Measurements from ENCODE around the gene CPSF4L. TPM values are rescaled to one million over a fixed set of nuclear protein-coding genes. Genes with fewer than 3 reads are reported as not detected.
A peak's percentile ranks its signal among the peaks of the same experiment; 100 is the strongest.

Gene CPSF4L
- total and polyA plus RNA-seq, 2 of the 13 experiments (the other 11 are each of a cell fraction or from before 2014, with no cell fraction given), result 0.73 to 1.6 TPM

DNA sequence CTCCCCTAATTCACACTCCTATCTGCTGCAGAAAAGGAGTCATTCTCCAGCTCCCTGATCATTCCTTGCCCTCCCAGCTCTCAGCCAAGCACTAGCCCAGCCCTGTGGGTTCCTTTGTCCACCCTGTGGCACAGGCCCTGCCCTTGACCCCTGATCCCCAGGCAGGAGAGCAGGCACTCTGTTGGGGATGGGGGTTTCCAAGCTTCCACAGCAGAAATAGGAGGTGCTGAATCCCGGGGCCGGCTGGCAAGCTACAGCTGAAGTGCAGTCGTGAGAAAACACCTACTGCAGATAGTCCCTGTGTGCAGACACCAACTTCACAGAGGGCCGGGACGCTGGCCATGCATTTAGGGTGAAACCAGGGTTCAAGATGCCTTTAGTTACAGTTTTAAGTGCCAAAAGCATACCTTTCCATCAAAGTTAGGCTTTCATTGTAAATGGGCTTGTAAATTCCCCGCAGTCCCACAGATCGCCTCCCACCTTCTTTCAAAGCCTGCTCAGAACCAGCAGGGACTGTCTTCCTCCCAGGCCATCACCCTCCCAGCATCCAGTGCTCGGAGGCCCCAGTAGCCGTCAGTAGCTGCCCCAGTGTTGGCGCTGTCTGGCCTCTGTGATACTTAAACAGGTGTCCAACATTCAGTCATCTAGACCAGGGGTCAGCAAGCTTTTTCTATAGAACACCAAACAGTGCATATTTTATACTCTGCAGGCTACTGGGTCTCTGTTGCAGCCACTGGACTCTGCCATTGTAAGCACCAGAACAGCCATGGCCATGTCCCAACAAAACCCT lies 10.6 kb downstream of the CPSF4L start:
- BruUV-seq (replicated peaks), result no TSS peak
- H3K4me2 ChIP-seq (ENCODE audit: low read depth, low read length), result no peak overlapping the region

More for the DNA sequence above, 10.6 kb downstream of the CPSF4L start:
- H3K9ac ChIP-seq (ENCODE audit: insufficient read depth, low read depth, low read length), result no peak overlapping the region
- DNase-seq (ENCODE audit: low spot score) (no peak), ATAC-seq (peak; percentile 37), FAIRE-seq (no peak)
- ChIA-PET CTCF (ENCODE audit: low intra/inter-chr PET ratio, low total read pairs) (no interaction called here), POLR2A (interaction anchor here (0.9 to 1.3 kb wide), 2 partner anchors 57 to 119 kb away, joined by 3 to 5 read pairs; no protein-coding TSS in a partner anchor)
- no peaks in the 10 kb centered on the region for H3K27me3 ChIP-seq (ENCODE audit: control insufficient read depth in 1 of 2, insufficient read depth in 2 of 2, low read length in 2 of 2)
- H4K20me1 ChIP-seq (ENCODE audit: insufficient read depth, low read length), result no peaks in the 10 kb centered on the region
- H2AFZ ChIP-seq (ENCODE audit: low read length), result no peak overlapping the region
- TF ChIP-seq NR2F6 (IDR thresholded peaks at IDR 0.05) (peak; percentile 29; the same call in 1 of the 2 replicates), NR2F6 (CRISPR knock-in tag; IDR thresholded peaks at IDR 0.05) (0 out of 2 replicates have a peak, but pooled peaks have one; percentile 22), AGO2 (optimal IDR thresholded peaks at IDR 0.05; ENCODE audit: low read depth, low read length) (peak; percentile 24), ARHGAP35 (CRISPR knock-in tag; IDR thresholded peaks at IDR 0.05; ENCODE audit: borderline replicate concordance) (no peak), POLR2G (IDR thresholded peaks at IDR 0.05; ENCODE audit: low read depth, low read length) (0 out of 2 replicates have a peak, but pooled peaks have one; percentile 9), TFE3 (CRISPR knock-in tag; IDR thresholded peaks at IDR 0.05) (no peak), MTA1 (CRISPR knock-in tag; IDR thresholded peaks at IDR 0.05; ENCODE audit: borderline replicate concordance) (0 out of 2 replicates have a peak, but pooled peaks have one; percentile 33), ZFX (CRISPR knock-in tag; IDR thresholded peaks at IDR 0.05; ENCODE audit: low read depth) (0 out of 2 replicates have a peak, but pooled peaks have one; percentile 11)
- TF ChIP-seq, protein P1, sequence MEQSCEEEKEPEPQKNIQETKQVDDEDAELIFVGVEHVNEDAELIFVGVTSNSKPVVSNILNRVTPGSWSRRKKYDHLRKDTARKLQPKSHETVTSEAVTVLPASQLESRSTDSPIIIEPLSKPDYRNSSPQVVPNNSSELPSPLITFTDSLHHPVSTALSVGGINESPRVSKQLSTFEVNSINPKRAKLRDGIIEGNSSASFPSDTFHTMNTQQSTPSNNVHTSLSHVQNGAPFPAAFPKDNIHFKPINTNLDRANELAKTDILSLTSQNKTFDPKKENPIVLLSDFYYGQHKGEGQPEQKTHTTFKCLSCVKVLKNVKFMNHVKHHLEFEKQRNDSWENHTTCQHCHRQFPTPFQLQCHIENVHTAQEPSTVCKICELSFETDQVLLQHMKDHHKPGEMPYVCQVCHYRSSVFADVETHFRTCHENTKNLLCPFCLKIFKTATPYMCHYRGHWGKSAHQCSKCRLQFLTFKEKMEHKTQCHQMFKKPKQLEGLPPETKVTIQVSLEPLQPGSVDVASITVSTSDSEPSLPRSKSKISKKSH (CRISPR knock-in tag; IDR thresholded peaks at IDR 0.05; ENCODE audit: borderline replicate concordance), result peak; percentile 53; the same call in 1 of the 2 replicates
- H3K27ac ChIP-seq (ENCODE audit: extremely low read length, insufficient read depth, low read length), result no peak overlapping the region
- H3K9me3 ChIP-seq (ENCODE audit: low read length), result no peaks in the 10 kb centered on the region
- in situ Hi-C loops (cut with HindIII; ENCODE audit: extremely low pct_ligation_motif_present, low pct_unique_long_range_greater_than_20kb) (no loop called here), intact Hi-C loops (cut with micrococcal nuclease; ENCODE audit: unreplicated experiment) (no loop called here)
- H3K36me3 ChIP-seq (replicated peaks in 1 of 2; ENCODE audit: control insufficient read depth in 1 of 2, insufficient read depth in 2 of 2, low read length in 2 of 2), result peaks cover 6% of the 10 kb centered on the region in 2 experiments; a peak in 3 of 5 replicates
- peaks cover 14% of the 10 kb centered on the region for H3K4me1 ChIP-seq (ENCODE audit: insufficient read depth, low read length)
- WGBS (ENCODE audit: low lambda C conversion rate), result 83% methylated on average over 10 of the region's 10 CpGs
- H3K79me2 ChIP-seq (ENCODE audit: insufficient read depth, low read length), result no peaks in the 10 kb centered on the region
- no peak overlapping the region for H3K4me3 ChIP-seq (replicated peaks in 1 of 3; ENCODE audit: insufficient read depth in 1 of 3, low read depth in 2 of 3, low read length in 3 of 3)

All from HepG2 (cell line).